22Rv1 (cell line): ENCODE measurements around the gene KLRK1.
"Not testable (repeated sequence)": the region's sequence is repeated elsewhere in the genome, so short reads cannot be mapped to it uniquely, and the experiment has no call there.

Experiments used
- CTCF ChIP-seq: fragments of 450-650 bp; IDR thresholded peaks from 2 replicates; pipeline ENCODE4 v1.5.1; 2017; ENCODE audit warnings: mild to moderate bottlenecking
- ZFX ChIP-seq: fragments of 450-650 bp; IDR thresholded peaks from 2 replicates; pipeline ENCODE4 v1.6.1; 2017; ENCODE audit warnings: antibody characterized with exemption, borderline replicate concordance

- not testable (repeated sequence) for TF ChIP-seq CTCF, ZFX
These were observed 30.5 kb upstream of the KLRK1 start, which contains the start of gene KLRC3 for GRCh38 chr12:10420334-10420733.
